Cardiac fibroblast (primary cell): ENCODE results near the gene SSR2.

Experiments used
- DNase-seq, 2 donors: peaks; one replicate each; pipeline versions ENCODE4 v3.0.0 to v3.0.0-alpha.2; 2010; ENCODE audit warnings: low read depth in 2 of 2
- H3K4me3 ChIP-seq, 2 donors: replicated peaks in 1 of 2; 1 replicate in 1 of 2; 2 replicates in 1 of 2; pipeline ENCODE4 v1.5.1; 2011; ENCODE audit warnings: low read depth in 2 of 2, low read length in 2 of 2, mild to moderate bottlenecking in 2 of 2, moderate library complexity in 1 of 2
- CTCF ChIP-seq: IDR thresholded peaks from one replicate; pipeline ENCODE4 v1.5.1; 2011; ENCODE audit warnings: low read depth, mild to moderate bottlenecking, low read length, inconsistent platforms

The SSR2 gene

DNA sequence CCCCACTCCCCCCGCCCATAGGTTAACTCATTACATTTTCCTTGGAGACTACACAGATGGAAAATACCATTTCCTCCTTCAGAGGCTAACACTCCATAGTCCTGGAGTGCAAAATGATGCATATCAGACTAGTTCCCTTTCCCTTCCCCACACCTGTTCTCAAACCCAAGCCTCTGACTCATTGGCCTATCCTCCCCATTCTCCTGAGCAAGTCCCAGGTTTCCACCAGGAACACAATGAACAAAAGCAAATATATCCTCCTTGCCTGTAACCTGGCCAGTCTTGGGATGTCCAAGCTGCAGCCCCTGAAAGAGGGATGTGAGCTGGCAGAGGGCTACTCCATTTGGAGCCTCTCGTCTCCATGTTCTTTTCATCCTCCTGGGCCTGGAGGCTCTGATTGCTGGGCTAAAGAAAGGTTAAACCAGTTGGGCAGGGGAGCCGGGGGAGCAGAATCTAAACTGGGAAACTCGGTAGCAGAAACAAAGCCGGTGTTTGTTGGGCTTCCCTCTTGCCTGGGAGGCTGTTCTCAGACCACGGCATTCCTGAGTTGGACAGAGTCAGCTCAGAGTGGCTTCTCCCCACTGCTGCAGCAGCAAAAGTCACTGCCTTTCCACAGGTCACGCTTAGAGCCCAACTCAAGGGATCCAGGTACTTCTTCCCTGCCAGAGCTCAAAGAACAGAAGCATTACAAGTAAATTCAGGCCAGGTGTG is 13.9 kb downstream of the SSR2 start:
- DNase-seq: no peak
- TF ChIP-seq CTCF: no peak
- H3K4me3 ChIP-seq: no peak overlapping the region

DNA sequence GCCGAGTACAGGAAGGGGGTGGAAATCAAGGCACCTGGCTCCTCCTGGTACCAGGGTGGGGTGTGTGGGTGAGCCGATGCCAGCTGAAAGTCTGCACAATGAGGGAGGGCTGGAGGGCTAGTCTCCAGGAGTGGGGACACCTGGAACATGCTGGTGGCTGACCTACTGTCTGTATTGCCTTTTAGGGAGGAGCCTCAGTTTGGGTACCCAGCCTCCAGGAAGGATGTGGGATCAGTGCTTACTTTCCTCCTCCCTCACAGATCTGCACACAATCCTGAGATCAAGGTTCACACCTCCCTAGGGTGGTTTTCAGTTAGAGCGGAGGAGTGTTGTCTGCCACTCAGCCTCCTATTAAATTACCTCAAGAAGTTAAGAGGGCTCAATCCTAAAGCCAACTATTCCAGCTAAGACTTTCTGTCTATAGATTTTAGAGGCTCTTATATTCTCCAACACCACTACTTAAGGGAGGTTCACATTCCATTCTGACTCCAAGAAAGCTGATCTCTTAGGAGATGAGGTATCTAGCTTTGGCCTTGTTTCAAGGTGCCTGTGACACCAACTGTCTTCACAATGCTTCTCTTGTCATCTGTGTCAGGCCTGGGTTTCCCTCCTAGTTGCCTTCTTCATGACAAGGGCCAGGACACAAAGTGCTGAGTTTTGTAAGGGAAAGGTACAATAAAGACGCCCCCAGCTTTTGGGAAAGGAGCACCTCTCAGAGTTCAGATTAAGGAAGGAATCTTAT is 15.7 kb downstream of the SSR2 start:
- DNase-seq: no peak
- no peak for TF ChIP-seq CTCF
- no peak overlapping the region for H3K4me3 ChIP-seq

DNA sequence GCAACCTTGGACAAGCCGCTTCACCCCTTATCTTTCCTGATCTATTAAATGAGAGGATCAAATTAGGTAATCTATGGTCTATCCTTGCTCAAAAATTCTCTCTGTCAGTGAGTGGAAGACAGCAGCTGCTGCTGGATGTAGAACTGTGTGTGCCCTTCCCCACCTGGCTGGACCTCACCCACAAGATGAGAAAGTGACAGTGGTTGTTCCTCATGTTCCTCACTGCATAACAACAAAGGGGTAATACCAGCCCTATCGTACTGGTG is 16.9 kb downstream of the SSR2 start:
- no peak for TF ChIP-seq CTCF
- no peak for DNase-seq
- H3K4me3 ChIP-seq: no peak overlapping the region

DNA sequence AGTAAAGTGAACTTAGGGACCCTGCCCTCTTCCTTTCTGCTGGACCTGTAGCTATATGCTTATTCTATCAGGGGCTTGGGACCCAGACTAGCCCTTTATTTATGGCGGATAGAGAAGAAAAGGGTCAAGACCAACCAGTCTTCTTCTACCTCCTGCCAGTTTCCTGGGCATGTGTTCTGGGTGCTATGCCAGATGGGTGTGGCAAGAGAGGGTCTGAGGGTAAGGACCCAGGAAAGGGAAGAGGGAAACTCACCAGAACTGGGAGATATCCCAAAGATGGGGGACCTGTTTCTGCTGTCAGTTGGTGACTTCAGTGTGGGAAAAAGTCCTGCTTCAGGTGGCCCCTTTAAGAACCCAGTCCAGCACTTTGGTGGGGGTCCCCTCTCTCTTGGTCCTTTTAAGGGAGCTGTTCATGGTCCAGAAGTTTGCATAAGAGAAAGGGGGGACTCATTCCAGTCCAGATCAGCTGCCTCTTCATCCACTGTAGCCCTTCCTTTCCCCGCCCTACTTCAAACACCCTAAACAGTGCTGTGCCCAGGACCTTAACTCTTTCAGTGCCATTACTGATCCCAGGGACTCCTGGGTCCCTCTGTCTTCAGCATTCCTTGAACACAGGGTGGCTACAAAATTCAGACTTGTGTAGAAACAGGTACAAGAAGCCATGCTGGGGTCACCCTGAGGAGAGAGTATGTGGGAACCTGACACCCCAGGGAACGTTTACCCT is 18.4 kb downstream of the SSR2 start:
- TF ChIP-seq CTCF: no peak
- DNase-seq: no peak
- no peak overlapping the region for H3K4me3 ChIP-seq

DNA sequence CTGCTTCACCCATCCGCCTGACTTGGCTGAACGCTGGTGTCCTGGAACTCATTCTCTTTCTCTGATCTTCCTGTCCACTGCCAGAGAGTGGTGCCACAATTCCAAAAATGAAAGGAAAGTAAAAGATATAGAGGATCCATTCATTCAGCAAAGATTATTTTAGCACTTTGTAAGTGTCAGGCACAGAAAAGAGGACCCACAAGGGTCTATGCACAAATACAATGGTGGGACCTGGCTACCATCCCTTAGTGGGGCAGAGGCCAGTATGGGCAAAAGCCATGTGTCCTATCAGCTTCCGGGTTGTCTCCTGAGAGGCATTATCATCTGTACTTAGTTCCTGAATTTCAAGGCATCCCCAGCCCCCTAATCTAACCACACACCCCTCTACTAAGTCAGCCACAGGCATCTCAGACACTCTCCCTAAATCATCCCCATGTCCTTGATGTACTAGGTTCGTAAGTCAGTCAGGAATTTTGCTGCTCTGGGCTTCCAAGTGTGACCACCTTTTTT is 19.0 kb downstream of the SSR2 start:
- no peak for DNase-seq
- TF ChIP-seq CTCF: no peak
- no peak overlapping the region for H3K4me3 ChIP-seq

DNA sequence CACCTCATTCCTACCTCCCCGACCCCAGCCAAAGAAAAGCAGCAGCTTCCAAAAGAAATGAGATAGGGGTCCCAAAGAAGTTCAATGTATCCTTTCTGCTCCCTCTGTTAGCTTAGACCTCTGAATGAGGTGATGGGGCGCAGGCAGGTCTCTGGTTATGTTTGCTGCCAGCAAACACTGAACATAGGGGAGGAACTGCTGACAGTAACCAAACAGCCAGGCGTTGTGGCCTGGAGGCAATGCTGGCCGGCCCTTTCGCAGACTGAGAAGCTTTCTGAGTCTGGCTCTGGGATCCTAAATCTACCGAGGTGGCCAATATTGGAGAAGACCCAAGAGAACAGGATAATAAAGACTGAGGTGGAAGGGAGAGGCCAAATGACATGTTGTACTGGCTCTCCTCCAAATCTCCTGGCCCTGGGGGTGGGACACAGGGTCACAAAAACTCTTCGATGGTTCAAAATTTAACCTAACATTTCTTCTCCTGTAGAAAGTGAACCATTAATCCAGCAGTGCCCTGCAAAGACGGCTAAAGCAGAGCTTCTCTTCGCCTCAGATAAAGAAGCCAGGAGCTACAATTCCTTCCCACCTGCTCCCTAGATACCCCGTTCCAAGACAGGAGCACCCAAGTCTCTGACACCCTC is 19.6 kb downstream of the SSR2 start:
- H3K4me3 ChIP-seq: no peak overlapping the region
- DNase-seq: no peak
- TF ChIP-seq CTCF: no peak
